Panc1 (cell line): Measurements from ENCODE around the gene DNAAF3.
A peak's percentile ranks its signal among the peaks of the same experiment; 100 is the strongest.

Source experiments
- CTCF ChIP-seq: fragments of 450-650 bp; IDR thresholded peaks from 2 replicates; pipeline ENCODE4 v1.5.1; 2017; ENCODE audit warnings: mild to moderate bottlenecking
- POLR2AphosphoS5 ChIP-seq: IDR thresholded peaks from 2 replicates; pipeline ENCODE4 v1.6.1; 2012; ENCODE audit warnings: mild to moderate bottlenecking, low read depth, low read length, moderate library complexity
- REST ChIP-seq, 2 experiments: IDR thresholded peaks; 2 replicates each; pipeline ENCODE4 v1.6.1; 2011 to 2012; ENCODE audit warnings: low read depth in 2 of 2, control low read depth in 1 of 2, low read length in 1 of 2, mild to moderate bottlenecking in 1 of 2, moderate library complexity in 1 of 2; ENCODE audit not compliant: insufficient read depth in 1 of 2
- SIN3A ChIP-seq: IDR thresholded peaks from 2 replicates; pipeline ENCODE4 v1.6.1; 2012; ENCODE audit warnings: low read depth, mild to moderate bottlenecking, low read length, moderate library complexity, borderline replicate concordance; ENCODE audit not compliant: insufficient read depth
- TCF7L2 ChIP-seq: IDR thresholded peaks from 2 replicates; pipeline ENCODE4 v1.6.1; 2011; ENCODE audit warnings: mild to moderate bottlenecking, low read depth, low read length, inconsistent platforms

GRCh38 chr19:55158423-55158822, 8.0 kb downstream of the DNAAF3 start:
- TF ChIP-seq REST (IDR thresholded peaks at IDR 0.05; ENCODE audit: insufficient read depth in 1 of 2, low read depth in 2 of 2, low read length in 1 of 2) (peak; percentile 55 to 68; a peak in 3 of 4 replicates), CTCF (no peak), SIN3A (no peak), POLR2AphosphoS5 (no peak), TCF7L2 (no peak)
